WTC11 (cell line): ENCODE results near the gene WIZ. TPM values are rescaled to one million over a fixed set of nuclear protein-coding genes. Genes with fewer than 3 reads are reported as not detected.

Source experiments
- ATAC-seq: fragments of 200-7000 bp; cut with Tn5 transposase; 2 replicates; pipeline ENCODE4 v1.10.0; 2021; ENCODE audit warnings: mild to moderate bottlenecking, moderate library complexity
- CTCF ChIA-PET: fragments of 300-600 bp; sonication (Branson Sonifier 250); formaldehyde crosslinking; loops from one replicate; lab custom pipeline; 2021; ENCODE audit warnings: antibody characterized with exemption; lab: Charles Lee
- POLR2A ChIA-PET: fragments of 350-600 bp; sonication (Branson Sonifier 250); formaldehyde crosslinking; loops from one replicate; lab custom pipeline; 2021; ENCODE audit warnings: antibody characterized with exemption; lab: Charles Lee
- DNase-seq: peaks from one replicate; pipeline ENCODE4 v3.0.0; 2021; ENCODE audit warnings: low spot score
- H3K27ac Mint-ChIP-seq: 2 replicates; pipeline ENCODE4 v1.8.0; 2021; ENCODE audit warnings: mixed read lengths
- H3K27me3 Mint-ChIP-seq: 2 replicates; pipeline ENCODE4 v1.8.0; 2021; ENCODE audit warnings: low read depth, mild to moderate bottlenecking, moderate library complexity, mixed read lengths
- H3K36me3 Mint-ChIP-seq: 2 replicates; pipeline ENCODE4 v1.8.0; 2021; ENCODE audit warnings: mixed read lengths
- H3K4me1 Mint-ChIP-seq: 2 replicates; pipeline ENCODE4 v1.8.0; 2022; ENCODE audit warnings: mixed read lengths
- H3K4me3 Mint-ChIP-seq: 2 replicates; pipeline ENCODE4 v1.8.0; 2021; ENCODE audit warnings: mild to moderate bottlenecking, moderate library complexity, mixed read lengths
- H3K9me3 Mint-ChIP-seq: 2 replicates; pipeline ENCODE4 v1.8.0; 2021; ENCODE audit warnings: mixed read lengths
- ATF2 ChIP-seq: sonication (generic); formaldehyde crosslinking; IDR thresholded peaks from 2 replicates; pipeline ENCODE4 v1.8.1; 2022; ENCODE audit warnings: low read depth, missing genetic modification reagents, borderline replicate concordance
- CBFB ChIP-seq: sonication (generic); formaldehyde crosslinking; IDR thresholded peaks from 2 replicates; pipeline ENCODE4 v1.8.1; 2022; ENCODE audit warnings: mild to moderate bottlenecking, low read depth, missing genetic modification reagents
- CTCF ChIP-seq: fragments of 200-600 bp; IDR thresholded peaks from 2 replicates; pipeline ENCODE4 v1.8.0; 2022; ENCODE audit warnings: antibody characterized with exemption
- ETV6 ChIP-seq: sonication (generic); formaldehyde crosslinking; IDR thresholded peaks from 2 replicates; pipeline ENCODE4 v1.8.1; 2022; ENCODE audit warnings: mild to moderate bottlenecking, missing genetic modification reagents
- FOXJ3 ChIP-seq: sonication (generic); formaldehyde crosslinking; IDR thresholded peaks from 2 replicates; pipeline ENCODE4 v1.9.0; 2021; ENCODE audit warnings: missing genetic modification reagents, mild to moderate bottlenecking, borderline replicate concordance
- GABPB1 ChIP-seq: sonication (generic); formaldehyde crosslinking; IDR thresholded peaks from 2 replicates; pipeline ENCODE4 v1.8.1; 2023; ENCODE audit warnings: mild to moderate bottlenecking, missing genetic modification reagents
- GRHL2 ChIP-seq: fragments of 250-450 bp; sonication (Bioruptor Pico); IDR thresholded peaks from 2 replicates; pipeline ENCODE4 v1.8.0; 2022; ENCODE audit warnings: mild to moderate bottlenecking, moderate library complexity; ENCODE audit not compliant: insufficient replicate concordance, severe bottlenecking
- GTF2I ChIP-seq: fragments of 250-450 bp; sonication (Bioruptor Pico); conservative IDR thresholded peaks from 2 replicates; pipeline ENCODE4 v1.4.0; 2021; ENCODE audit warnings: mild to moderate bottlenecking
- JAZF1 ChIP-seq: fragments of 250-450 bp; sonication (Bioruptor Pico); IDR thresholded peaks from 2 replicates; pipeline ENCODE4 v1.9.0; 2021; ENCODE audit warnings: moderate library complexity, mild to moderate bottlenecking, inconsistent platforms
- KAT7 ChIP-seq: sonication (generic); formaldehyde crosslinking; IDR thresholded peaks from 2 replicates; pipeline ENCODE4 v1.8.1; 2023; ENCODE audit warnings: missing genetic modification reagents, mild to moderate bottlenecking, borderline replicate concordance
- MYBL2 ChIP-seq: sonication (generic); formaldehyde crosslinking; IDR thresholded peaks from 2 replicates; pipeline ENCODE4 v1.8.1; 2023; ENCODE audit warnings: mild to moderate bottlenecking, moderate library complexity, missing genetic modification reagents
- NFE2L1 ChIP-seq: sonication (generic); formaldehyde crosslinking; IDR thresholded peaks from 2 replicates; pipeline ENCODE4 v1.8.1; 2023; ENCODE audit warnings: missing genetic modification reagents
- NR3C1 ChIP-seq: sonication (generic); formaldehyde crosslinking; conservative IDR thresholded peaks from 2 replicates; pipeline ENCODE4 v1.8.1; 2023; ENCODE audit warnings: low read depth, mild to moderate bottlenecking, missing genetic modification reagents
- RELA ChIP-seq: sonication (generic); formaldehyde crosslinking; IDR thresholded peaks from 2 replicates; pipeline ENCODE4 v1.8.1; 2022; ENCODE audit warnings: missing genetic modification reagents, mild to moderate bottlenecking, borderline replicate concordance
- RORB ChIP-seq: fragments of 250-450 bp; sonication (Bioruptor Pico); IDR thresholded peaks from 2 replicates; pipeline ENCODE4 v1.9.0; 2021; ENCODE audit warnings: mild to moderate bottlenecking
- TP53 ChIP-seq: sonication (generic); formaldehyde crosslinking; IDR thresholded peaks from 2 replicates; pipeline ENCODE4 v1.8.1; 2023; ENCODE audit warnings: mild to moderate bottlenecking, missing genetic modification reagents
- USF2 ChIP-seq: sonication (generic); formaldehyde crosslinking; IDR thresholded peaks from 2 replicates; pipeline ENCODE4 v1.8.1; 2023; ENCODE audit warnings: mild to moderate bottlenecking, missing genetic modification reagents, moderate library complexity
- ZNF232 ChIP-seq: sonication (generic); formaldehyde crosslinking; IDR thresholded peaks from 2 replicates; pipeline ENCODE4 v1.8.0; 2022; ENCODE audit warnings: mild to moderate bottlenecking, missing genetic modification reagents
- ZNF416 ChIP-seq: fragments of 250-450 bp; sonication (Bioruptor Pico); IDR thresholded peaks from 2 replicates; pipeline ENCODE4 v1.9.0; 2021; ENCODE audit warnings: mild to moderate bottlenecking, inconsistent platforms
- ZNF423 ChIP-seq: fragments of 250-450 bp; sonication (Bioruptor Pico); IDR thresholded peaks from 2 replicates; pipeline ENCODE4 v2.1.2; 2022; ENCODE audit warnings: mild to moderate bottlenecking, moderate library complexity
- total RNA-seq: library from RNA; stranded (reverse); gene quantifications from 3 replicates; pipeline ENCODE4 v1.2.3, GENCODE V29; 2021
- TF ChIP-seq, protein P1 (sequence below): sonication (generic); formaldehyde crosslinking; IDR thresholded peaks from 2 replicates; pipeline ENCODE4 v1.8.0; 2022; ENCODE audit warnings: mild to moderate bottlenecking, missing genetic modification reagents
- TF ChIP-seq, protein P2 (sequence below): fragments of 250-450 bp; sonication (Bioruptor Pico); IDR thresholded peaks from 2 replicates; pipeline ENCODE4 v1.9.0; 2021; ENCODE audit warnings: moderate library complexity, mild to moderate bottlenecking, inconsistent platforms, borderline replicate concordance
- TF ChIP-seq, protein P3 (sequence below): sonication (generic); formaldehyde crosslinking; IDR thresholded peaks from 2 replicates; pipeline ENCODE4 v1.8.1; 2022; ENCODE audit warnings: mild to moderate bottlenecking, moderate library complexity, missing genetic modification reagents

The WIZ gene
- total RNA-seq, 1 experiment from 2014 or later, result 43.9 TPM

- Mint-ChIP-seq H3K4me1 (peaks cover 15% of the 10 kb centered on the region), H3K27ac (no peak overlapping the region), H3K27me3 (peaks cover 35% of the 10 kb centered on the region), H3K9me3 (no peaks in the 10 kb centered on the region)
- DNase-seq, result no peak
- ATAC-seq, result no peak
- CTCF ChIA-PET, result interaction anchor here (1.5 kb wide), 1 partner anchor 29 kb away, joined by 4 read pairs; no protein-coding TSS in a partner anchor
- TF ChIP-seq ZNF232 (CRISPR knock-in tag) (no peak), GTF2I (CRISPR knock-in tag) (no peak), CTCF (no peak), TP53 (CRISPR knock-in tag) (no peak), USF2 (CRISPR knock-in tag) (no peak), GABPB1 (no peak), ATF2 (no peak), ETV6 (CRISPR knock-in tag) (no peak), MYBL2 (CRISPR knock-in tag) (no peak), ZNF416 (CRISPR knock-in tag) (no peak), GRHL2 (CRISPR knock-in tag) (no peak), FOXJ3 (CRISPR knock-in tag) (no peak), CBFB (CRISPR knock-in tag) (no peak), KAT7 (CRISPR knock-in tag) (no peak)
- TF ChIP-seq, protein P1, sequence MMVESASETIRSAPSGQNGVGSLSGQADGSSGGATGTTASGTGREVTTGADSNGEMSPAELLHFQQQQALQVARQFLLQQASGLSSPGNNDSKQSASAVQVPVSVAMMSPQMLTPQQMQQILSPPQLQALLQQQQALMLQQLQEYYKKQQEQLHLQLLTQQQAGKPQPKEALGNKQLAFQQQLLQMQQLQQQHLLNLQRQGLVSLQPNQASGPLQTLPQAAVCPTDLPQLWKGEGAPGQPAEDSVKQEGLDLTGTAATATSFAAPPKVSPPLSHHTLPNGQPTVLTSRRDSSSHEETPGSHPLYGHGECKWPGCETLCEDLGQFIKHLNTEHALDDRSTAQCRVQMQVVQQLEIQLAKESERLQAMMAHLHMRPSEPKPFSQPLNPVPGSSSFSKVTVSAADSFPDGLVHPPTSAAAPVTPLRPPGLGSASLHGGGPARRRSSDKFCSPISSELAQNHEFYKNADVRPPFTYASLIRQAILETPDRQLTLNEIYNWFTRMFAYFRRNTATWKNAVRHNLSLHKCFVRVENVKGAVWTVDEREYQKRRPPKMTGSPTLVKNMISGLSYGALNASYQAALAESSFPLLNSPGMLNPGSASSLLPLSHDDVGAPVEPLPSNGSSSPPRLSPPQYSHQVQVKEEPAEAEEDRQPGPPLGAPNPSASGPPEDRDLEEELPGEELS (CRISPR knock-in tag), result no peak
- TF ChIP-seq, protein P2, sequence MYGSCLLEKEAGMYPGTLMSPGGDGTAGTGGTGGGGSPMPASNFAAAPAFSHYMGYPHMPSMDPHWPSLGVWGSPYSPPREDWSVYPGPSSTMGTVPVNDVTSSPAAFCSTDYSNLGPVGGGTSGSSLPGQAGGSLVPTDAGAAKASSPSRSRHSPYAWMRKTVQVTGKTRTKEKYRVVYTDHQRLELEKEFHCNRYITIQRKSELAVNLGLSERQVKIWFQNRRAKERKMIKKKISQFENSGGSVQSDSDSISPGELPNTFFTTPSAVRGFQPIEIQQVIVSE (CRISPR knock-in tag), result no peak
- TF ChIP-seq, all 79 proteins: peak for 0
- Mint-ChIP-seq H3K36me3 (no peaks in the 10 kb centered on the region), H3K4me3 (peak overlapping the region; percentile 75)
- POLR2A ChIA-PET, result interaction anchor here (0.6 kb wide), 1 partner anchor 106 kb away, joined by 6 read pairs; no protein-coding TSS in a partner anchor
Measured at GRCh38 chr19:15448778-15449619, 757 bp downstream of the WIZ start.

DNA sequence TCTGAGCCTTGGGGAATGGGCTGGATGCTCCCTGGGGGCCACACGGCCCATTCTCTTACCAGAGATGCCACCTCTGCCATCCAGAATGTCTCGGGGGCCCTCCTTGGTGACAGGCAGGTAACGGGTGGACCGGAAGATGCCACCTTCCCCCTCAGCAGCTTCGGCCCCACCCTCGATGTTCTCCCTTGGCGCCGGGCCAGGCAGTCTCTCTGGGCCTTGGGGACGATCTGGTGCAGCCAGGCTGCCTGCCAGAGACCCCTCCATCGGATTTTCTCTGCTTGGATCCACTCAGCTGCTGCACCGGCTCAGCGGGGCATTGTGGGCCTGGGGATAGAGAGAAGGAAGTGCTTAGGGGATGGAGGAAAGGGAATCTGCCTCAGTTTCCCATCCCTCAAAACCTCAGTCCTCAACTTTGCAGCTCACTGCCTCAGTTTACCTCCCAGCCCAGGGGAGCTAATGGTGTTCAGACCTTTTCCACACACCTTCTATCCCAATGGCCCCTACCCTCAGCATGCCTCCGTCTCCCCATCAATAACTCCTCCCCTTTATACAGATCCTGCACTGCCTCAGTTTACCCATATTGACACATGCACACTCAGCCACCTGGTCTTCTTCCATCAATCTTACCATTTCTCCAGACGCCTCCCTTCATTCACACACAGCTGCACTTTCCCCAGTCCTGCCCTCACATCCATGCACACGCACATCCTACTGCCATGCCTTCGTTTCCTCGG lies 1.5 kb downstream of the WIZ start:
- no peak for ATAC-seq
- no peaks in the 10 kb centered on the region for H3K9me3 Mint-ChIP-seq
- CTCF ChIA-PET, result interaction anchor here (1.5 kb wide), 1 partner anchor 29 kb away, joined by 4 read pairs; no protein-coding TSS in a partner anchor
- H3K4me3 Mint-ChIP-seq, result peak overlapping the region; percentile 75
- H3K27ac Mint-ChIP-seq, result no peak overlapping the region
- H3K27me3 Mint-ChIP-seq, result peaks cover 27% of the 10 kb centered on the region
- no peaks in the 10 kb centered on the region for H3K36me3 Mint-ChIP-seq
- POLR2A ChIA-PET, result interaction anchor here (0.6 kb wide), 1 partner anchor 106 kb away, joined by 6 read pairs; no protein-coding TSS in a partner anchor
- H3K4me1 Mint-ChIP-seq, result peaks cover 9% of the 10 kb centered on the region
- DNase-seq, result no peak
- no peak for TF ChIP-seq RELA (CRISPR knock-in tag)
- no peak for TF ChIP-seq RORB (CRISPR knock-in tag)
- TF ChIP-seq JAZF1 (CRISPR knock-in tag), result no peak
- no peak for TF ChIP-seq NFE2L1
- TF ChIP-seq, protein P3, sequence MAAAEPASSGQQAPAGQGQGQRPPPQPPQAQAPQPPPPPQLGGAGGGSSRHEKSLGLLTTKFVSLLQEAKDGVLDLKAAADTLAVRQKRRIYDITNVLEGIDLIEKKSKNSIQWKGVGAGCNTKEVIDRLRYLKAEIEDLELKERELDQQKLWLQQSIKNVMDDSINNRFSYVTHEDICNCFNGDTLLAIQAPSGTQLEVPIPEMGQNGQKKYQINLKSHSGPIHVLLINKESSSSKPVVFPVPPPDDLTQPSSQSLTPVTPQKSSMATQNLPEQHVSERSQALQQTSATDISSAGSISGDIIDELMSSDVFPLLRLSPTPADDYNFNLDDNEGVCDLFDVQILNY (CRISPR knock-in tag), result no peak
- TF ChIP-seq, protein P1 (CRISPR knock-in tag), result no peak
- no peak for TF ChIP-seq NR3C1 (CRISPR knock-in tag)
- no peak for TF ChIP-seq ZNF423 (CRISPR knock-in tag)
